ENCODE results near the gene CHAT. TPM values are rescaled to one million over a fixed set of nuclear protein-coding genes. Genes with fewer than 3 reads are reported as not detected.

The CHAT gene
- total RNA-seq, 1 experiment from 2014 or later: not detected

GRCh38 chr10:49605216-49605938, 8.5 kb upstream of the CHAT start:
- Histone ChIP-seq H3K4me1 (ENCODE audit: control insufficient read depth, insufficient read depth, low read length) (no peaks in the 10 kb centered on the region), H3K9me3 (ENCODE audit: control insufficient read depth, insufficient read depth, low read depth, low read length) (no peaks in the 10 kb centered on the region), H3K36me3 (ENCODE audit: control insufficient read depth, insufficient read depth, low read length) (no peaks in the 10 kb centered on the region), H3K27ac (ENCODE audit: low read length) (no peak overlapping the region), H3K27me3 (ENCODE audit: control insufficient read depth, insufficient read depth, low read length) (peaks cover 24% of the 10 kb centered on the region), H3K4me3 (ENCODE audit: low read depth in 2 of 2, low read length in 2 of 2) (no peak overlapping the region)
- no peak for ATAC-seq
- in situ Hi-C loops (cut with HindIII; ENCODE audit: low pct_unique_long_range_greater_than_20kb, low sequenced_read_pairs): no loop called here
- intact Hi-C loops (cut with micrococcal nuclease; ENCODE audit: unreplicated experiment): no loop called here
- ChIA-PET POLR2A (interaction anchor here (0.7 kb wide), 1 partner anchor 67 kb away, joined by 7 read pairs; the partner anchor contains the start of gene ERCC6), CTCF (no interaction called here)
- DNase-seq (ENCODE audit: low read depth, low spot score): no peak
- TF ChIP-seq TCF7L2 (IDR thresholded peaks at IDR 0.05; ENCODE audit: low read depth, low read length) (no peak), CTCF (IDR thresholded peaks at IDR 0.05) (no peak)
- BruUV-seq (replicated peaks): no TSS peak

GRCh38 chr10:49605939-49606509, 7.8 kb upstream of the CHAT start:
- intact Hi-C loops (cut with micrococcal nuclease; ENCODE audit: unreplicated experiment) (no loop called here), in situ Hi-C loops (cut with HindIII; ENCODE audit: low pct_unique_long_range_greater_than_20kb, low sequenced_read_pairs) (no loop called here)
- Histone ChIP-seq H3K9me3 (ENCODE audit: control insufficient read depth, insufficient read depth, low read depth, low read length) (no peaks in the 10 kb centered on the region), H3K4me1 (ENCODE audit: control insufficient read depth, insufficient read depth, low read length) (no peaks in the 10 kb centered on the region), H3K27ac (ENCODE audit: low read length) (no peak overlapping the region), H3K27me3 (ENCODE audit: control insufficient read depth, insufficient read depth, low read length) (peaks cover 24% of the 10 kb centered on the region), H3K4me3 (ENCODE audit: low read depth in 2 of 2, low read length in 2 of 2) (no peak overlapping the region), H3K36me3 (ENCODE audit: control insufficient read depth, insufficient read depth, low read length) (no peaks in the 10 kb centered on the region)
- ChIA-PET POLR2A (no interaction called here), CTCF (interaction anchor here (0.7 kb wide), 1 partner anchor 10 kb away, joined by 3 read pairs; no protein-coding TSS in a partner anchor)
- ATAC-seq (no peak), DNase-seq (ENCODE audit: low read depth, low spot score) (no peak)
- no peak for TF ChIP-seq REST (IDR thresholded peaks at IDR 0.05; ENCODE audit: insufficient read depth in 1 of 2, low read depth in 2 of 2, low read length in 1 of 2)
- TF ChIP-seq TCF7L2 (IDR thresholded peaks at IDR 0.05; ENCODE audit: low read depth, low read length): no peak
- no peak for TF ChIP-seq CTCF (IDR thresholded peaks at IDR 0.05)
- no peak for TF ChIP-seq POLR2AphosphoS5 (IDR thresholded peaks at IDR 0.05; ENCODE audit: low read depth, low read length)
- no peak for TF ChIP-seq SIN3A (IDR thresholded peaks at IDR 0.05; ENCODE audit: borderline replicate concordance, insufficient read depth, low read depth, low read length)
- no TSS peak for BruUV-seq (replicated peaks)

Data from Panc1 (cell line).